GM21515 (cell line): ENCODE measurements around the gene ZDHHC11B.
"Not testable (repeated sequence)": the region's sequence is repeated elsewhere in the genome, so short reads cannot be mapped to it uniquely, and the experiment has no call there.

Source experiments
- ATAC-seq: cut with Tn5 transposase; IDR thresholded peaks from one replicate; pipeline ENCODE4 v1.9.1; 2021; ENCODE audit not compliant: unreplicated experiment

Gene ZDHHC11B

GRCh38 chr5:756865-757345, 27.6 kb downstream of the ZDHHC11B start:
- no peak for ATAC-seq

DNA sequence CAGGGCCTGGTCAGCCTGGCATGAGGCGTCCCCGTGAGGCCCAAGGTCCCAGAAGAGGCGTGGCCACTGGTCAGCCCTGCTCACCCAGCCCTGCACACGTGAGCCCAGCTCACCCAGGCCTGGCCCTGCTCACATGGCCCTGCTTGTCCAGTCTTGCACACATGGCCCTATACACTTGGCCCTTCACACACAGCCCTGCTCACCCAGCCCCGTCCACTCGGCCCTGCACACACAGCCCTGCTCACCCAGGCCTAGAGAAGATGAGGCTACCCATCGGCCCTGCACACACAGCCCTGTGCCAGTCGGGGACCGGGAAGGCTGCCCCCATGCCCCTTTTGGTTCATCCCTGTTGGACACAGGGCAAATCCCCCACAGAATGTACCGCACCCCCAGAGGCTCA, 28.4 kb downstream of the ZDHHC11B start:
- no peak for ATAC-seq

DNA sequence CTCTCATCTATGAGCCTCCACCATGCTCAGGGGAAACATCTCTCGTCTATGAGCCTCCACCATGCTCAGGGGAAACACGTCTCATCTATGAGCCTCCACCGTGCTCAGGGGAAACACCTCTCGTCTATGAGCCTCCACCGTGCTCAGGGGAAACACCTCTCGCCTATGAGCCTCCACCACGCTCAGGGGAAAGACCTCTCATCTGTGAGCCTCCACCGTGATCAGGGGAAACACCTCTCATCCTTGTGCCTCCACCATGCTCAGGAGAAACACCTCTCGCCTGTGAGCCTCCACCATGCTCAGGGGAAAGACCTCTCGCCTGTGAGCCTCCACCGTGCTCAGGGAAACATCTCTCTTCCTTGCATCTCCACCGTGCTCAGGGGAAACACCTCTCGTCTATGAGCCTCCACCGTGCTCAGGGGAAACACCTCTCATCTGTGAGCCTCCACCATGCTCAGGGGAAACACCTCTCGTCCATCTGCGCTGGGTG, 30.3 kb downstream of the ZDHHC11B start:
- ATAC-seq: not testable (repeated sequence)

- ATAC-seq: not testable (repeated sequence)
Measured at GRCh38 chr5:753567-754142, 30.9 kb downstream of the ZDHHC11B start.

DNA sequence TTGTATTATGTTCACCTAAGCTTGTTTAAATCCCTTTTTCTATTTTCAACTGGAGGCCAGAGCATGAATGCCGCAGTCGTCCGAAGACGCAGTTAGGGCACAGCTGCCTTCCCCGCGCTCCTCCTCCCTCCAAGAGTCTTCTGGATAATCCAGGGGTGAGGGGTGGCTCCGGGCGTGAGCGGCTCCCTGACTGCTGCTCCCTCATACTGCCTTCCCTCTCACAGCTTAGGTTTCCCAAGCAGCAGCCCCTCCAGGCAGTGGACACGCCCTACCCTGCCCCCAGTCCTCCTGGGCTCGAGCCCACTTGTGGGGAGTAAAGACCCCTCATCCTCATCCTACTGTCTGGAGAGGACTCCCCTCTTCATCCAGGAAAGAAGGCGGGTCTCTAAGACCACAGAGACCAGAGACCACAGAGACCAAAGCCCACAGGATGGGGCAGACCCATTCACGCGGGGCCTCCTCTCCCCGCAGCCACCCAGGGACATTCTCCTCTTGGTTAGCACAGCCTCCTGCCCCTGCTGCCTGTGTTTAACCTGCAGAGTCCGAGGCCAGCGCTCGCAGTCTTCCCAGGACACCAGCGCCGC, 31.9 kb downstream of the ZDHHC11B start:
- not testable (repeated sequence) for ATAC-seq

DNA sequence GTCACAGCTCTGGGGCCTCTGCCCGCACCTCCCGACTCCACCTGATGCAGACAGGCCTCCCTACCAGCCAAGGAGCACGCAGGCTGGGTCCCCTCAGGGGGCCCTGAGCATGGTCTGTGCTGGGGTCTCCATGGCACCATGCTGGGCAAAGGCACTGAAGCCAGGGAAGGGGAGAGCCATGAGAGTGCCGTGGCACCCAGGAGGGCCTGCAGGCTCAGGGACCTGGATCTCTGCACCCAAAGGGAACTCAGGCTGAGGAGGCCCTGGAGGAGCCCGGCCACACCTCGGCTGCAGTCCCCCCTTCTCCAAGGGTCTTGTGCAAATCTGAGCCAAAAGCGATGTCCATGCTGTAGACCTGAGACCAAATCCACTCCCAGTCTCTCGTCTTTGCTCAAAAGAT, 32.5 kb downstream of the ZDHHC11B start:
- not testable (repeated sequence) for ATAC-seq

DNA sequence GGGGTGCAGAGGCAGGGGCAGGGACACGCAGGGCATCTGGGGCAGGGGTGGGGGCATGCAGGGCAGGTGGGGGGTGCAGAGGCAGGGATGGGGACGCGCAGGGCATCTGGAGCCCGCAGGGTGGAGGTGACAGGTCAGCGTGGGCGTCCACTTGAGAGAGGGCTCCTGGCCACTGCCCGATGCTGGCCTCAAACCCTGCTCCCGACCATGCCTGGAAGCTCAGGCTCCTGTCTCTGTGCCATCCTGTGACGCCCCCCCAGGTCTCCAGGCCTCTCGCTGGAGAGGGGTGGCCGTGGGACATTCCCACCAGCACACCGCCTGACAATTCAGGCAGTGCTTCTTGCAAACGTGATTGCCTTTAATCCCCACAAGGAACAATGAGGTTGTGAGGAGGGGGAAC, 33.0 kb downstream of the ZDHHC11B start:
- no peak for ATAC-seq

- not testable (repeated sequence) for ATAC-seq
Measured at GRCh38 chr5:750226-750625, 34.3 kb downstream of the ZDHHC11B start.

DNA sequence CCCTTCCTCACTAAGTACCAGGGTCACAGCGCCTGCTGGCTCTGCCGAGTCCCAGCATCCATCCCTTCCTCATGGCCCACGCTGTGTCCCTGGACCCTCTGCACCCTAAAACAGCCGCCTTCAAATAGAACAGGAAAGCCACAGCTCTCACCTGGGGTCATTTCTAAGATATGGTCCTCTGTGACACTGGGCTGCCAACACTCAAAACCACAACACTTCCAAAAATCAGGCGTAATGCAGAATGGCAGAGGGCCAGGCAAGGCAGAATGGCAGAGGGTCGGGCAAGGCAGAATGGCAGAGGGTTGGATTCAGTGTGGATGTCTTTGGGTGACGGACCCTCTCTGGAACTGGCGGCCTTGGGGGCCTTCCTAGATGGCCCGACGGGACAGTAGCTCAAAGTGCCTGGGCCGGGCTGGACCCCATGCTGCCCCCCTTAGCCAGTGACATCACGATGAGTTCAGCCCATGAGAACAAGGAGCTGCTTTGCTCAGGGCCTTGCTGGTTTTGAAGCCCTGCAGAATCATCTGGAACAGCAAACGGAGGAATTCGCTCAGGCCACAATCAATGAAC, 35.3 kb downstream of the ZDHHC11B start:
- no peak for ATAC-seq

DNA sequence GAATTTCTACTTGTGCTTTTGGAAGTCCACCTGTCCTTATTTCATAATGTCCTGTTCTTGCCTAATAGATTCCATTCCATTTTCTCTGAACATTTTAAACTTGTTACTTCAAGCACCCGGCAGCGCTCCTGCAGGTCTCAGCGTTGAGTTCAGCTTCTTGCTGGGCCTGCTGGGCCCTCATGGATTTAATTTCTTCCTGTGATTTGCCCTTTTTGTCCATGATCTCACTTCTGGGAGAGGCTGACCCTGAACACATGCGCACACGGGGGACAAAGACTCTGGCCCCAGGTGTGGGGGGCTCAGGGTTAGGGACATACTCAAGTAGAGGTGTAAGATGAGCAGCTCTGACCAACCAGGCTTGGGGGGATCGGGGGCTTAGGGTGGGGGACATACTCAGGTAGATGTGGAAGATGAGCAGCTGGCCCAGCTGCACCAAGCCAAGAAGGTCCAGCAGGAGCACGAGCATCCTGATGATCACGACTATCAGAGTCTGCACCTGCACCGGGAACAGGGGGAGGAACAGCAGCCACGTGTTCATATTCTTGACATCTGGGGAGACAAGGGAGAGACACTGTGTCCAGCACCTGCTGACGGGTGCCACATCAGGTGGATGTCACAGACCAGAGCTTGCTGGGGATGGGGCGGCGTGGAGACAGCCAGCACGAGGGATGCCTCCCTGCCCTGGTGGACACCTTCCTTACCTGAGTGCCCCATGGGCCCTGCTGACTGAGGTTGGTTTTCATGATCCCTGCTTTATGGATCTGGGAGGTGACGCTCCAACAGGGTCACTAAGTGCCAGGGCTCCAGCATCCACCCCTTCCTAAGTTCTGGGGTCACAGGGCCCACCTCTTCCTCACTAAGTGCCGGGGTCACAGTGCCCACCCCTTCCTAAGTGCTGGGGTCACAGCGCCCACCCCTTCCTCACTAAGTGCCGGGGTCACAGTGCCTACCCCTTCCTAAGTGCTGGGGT, 36.2 kb downstream of the ZDHHC11B start:
- ATAC-seq: not testable (repeated sequence)

- ATAC-seq: not testable (repeated sequence)
Measured at GRCh38 chr5:747303-747844, 37.2 kb downstream of the ZDHHC11B start.

GRCh38 chr5:746258-746761, 38.2 kb downstream of the ZDHHC11B start:
- ATAC-seq: no peak

- not testable (repeated sequence) for ATAC-seq
Measured at GRCh38 chr5:745272-746142, 39.0 kb downstream of the ZDHHC11B start.

DNA sequence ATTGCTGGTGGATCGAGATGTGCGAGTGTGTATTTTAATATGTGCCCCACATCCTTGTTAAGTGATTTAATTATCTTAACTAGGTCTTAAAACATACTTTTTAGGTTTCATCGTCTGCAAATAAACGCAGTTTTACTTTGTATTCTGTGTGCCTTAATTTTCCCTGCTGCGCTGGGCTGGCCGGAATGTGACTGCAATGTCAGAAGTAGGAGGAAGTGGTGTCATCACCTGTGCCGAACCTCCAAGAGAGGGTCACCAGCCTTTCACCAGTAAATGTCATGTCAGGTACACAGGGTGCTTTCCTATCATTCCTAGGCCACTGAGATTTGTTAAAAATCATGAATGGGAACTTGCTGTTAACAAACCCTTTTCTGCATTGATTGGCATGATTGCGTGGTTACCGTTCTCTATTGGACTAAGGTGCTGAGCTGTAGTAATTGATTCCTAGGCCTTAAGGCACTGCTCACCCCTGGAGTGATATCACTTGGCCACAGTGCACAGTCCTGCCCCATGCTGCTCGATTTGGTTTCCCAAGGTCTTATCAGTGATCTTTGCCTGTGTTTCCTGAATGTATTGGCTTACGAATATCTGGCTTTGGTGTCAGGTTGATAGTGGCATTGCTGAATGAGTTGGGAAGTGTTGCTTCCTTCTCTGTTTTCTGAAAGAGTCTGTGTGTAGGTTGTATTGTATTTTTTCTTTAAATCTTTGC, 40.7 kb downstream of the ZDHHC11B start:
- ATAC-seq: not testable (repeated sequence)

DNA sequence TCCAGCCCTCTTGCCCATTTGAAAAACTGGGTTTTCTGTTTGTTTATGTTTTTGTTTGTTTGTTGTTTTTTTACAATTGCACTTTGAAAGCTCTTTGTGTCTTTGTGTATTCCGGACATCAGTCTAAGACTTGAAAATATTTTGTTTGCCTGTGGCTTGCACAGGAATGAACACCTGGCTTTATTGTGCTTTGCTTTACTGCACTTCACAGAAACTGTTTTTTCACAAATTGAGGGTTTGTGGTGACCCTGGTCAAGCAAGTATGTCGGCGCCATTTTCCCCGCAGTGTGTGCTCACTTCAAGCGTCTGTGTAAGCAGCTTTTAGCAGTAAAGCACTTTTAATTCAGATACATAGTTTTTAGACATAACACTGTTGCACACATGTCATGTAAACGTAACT, 42.3 kb downstream of the ZDHHC11B start:
- ATAC-seq: not testable (repeated sequence)

DNA sequence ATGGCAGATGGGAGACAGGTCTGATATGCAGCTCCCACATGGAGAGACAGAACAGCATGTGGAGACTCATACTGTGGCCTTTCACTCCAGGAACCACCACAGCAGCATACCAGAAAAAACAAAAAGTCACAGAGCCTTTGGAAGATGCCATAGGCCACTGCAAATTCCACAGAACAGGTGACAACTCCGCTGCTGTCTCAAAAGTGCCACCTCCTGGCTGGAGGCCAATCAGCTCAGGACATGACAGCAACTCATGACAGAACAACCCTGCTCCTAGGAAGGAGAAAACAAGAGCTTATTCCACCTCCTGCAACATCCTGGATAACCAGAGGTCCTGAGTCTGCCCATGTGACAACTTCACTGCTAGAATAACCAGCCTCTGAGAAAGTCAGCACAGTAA, 50.4 kb downstream of the ZDHHC11B start:
- ATAC-seq: not testable (repeated sequence)

DNA sequence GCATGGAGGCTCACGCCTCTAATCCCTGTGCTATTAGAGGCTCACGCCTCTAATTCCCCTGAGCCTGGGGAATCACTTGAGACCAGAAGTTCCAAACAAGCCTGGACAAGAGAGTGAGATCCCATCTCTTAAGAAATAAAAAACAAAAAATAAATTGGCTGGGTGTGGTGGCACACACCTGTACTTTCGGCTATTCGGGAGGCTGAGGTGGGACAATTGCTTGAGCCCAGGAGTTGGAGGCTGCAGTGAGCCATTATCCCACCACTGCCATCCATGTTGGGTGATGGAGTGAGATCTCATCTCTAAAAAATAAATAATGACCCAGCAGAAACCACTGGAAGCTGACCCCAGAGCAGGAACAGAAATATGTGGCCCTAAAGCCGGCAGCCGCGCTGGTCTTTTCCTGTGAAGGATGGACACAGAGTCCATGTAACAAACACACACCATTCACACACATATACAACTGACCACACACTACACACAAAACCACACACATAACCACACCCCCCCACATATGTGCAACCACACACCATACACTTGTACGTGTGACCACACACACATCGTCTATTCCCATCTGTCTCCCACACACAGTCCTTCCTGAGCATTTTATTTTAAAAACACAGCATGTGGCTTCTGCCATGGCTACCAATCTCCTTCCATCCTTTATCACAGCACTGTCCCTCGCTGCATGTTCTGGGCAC, 51.6 kb downstream of the ZDHHC11B start:
- not testable (repeated sequence) for ATAC-seq

DNA sequence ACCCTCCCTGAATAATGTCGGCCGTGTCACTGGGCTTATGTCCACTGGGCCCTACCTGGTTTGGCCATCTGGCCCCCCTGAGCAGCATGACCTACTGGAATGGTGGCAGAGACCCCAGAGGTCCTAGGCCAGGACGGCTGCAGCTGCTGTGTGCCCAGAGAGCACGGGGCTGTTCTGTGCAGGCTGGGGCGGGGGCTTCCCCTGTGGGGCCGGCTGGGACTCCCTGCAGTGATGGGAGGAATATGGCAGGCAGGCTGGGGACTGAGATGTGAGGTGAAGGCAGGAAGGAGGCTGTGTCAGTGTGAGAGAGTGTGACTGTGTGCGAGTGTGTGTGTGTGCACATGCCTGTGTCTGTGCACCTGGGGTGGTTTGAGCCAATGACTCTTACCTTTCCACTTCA, 55.3 kb downstream of the ZDHHC11B start:
- ATAC-seq: not testable (repeated sequence)
